Measurements from ENCODE around the gene NDOR1.

Gene NDOR1

GRCh38 chr9:137205126-137206069 lies at the start of gene NDOR1, which contains the start of gene TMEM203:
TSS of gene NDOR1 (plus strand) at chr9:137205700. CDS start at chr9:137205778, 78 bp downstream.
TSS of gene TMEM203 (minus strand) at chr9:137205648. CDS start at chr9:137205414, 234 bp downstream.
- DNase-seq: peak; percentile 30

- DNase-seq: peak in 1 of 2 experiments; percentile 11
Observed at GRCh38 chr9:137156567-137157375, 48.7 kb upstream of the NDOR1 start.

GRCh38 chr9:137157618-137158415 lies 47.7 kb upstream of the NDOR1 start:
- DNase-seq: no peak

GRCh38 chr9:137158625-137159024 lies 46.9 kb upstream of the NDOR1 start:
- DNase-seq: no peak

- no peak for DNase-seq
Observed at GRCh38 chr9:137159105-137160053, 46.1 kb upstream of the NDOR1 start.

- DNase-seq: no peak
Observed at GRCh38 chr9:137160054-137160425, 45.5 kb upstream of the NDOR1 start.

GRCh38 chr9:137160716-137161557 lies 44.6 kb upstream of the NDOR1 start:
- no peak for DNase-seq

- DNase-seq: no peak
Observed at GRCh38 chr9:137161558-137162486, 43.7 kb upstream of the NDOR1 start.

GRCh38 chr9:137162505-137163364 lies 42.8 kb upstream of the NDOR1 start:
- no peak for DNase-seq

GRCh38 chr9:137163365-137163715 lies 42.2 kb upstream of the NDOR1 start:
- no peak for DNase-seq

- DNase-seq: no peak
Observed at GRCh38 chr9:137163805-137164204, 41.7 kb upstream of the NDOR1 start.

- DNase-seq: no peak
Observed at GRCh38 chr9:137164370-137165249, 40.9 kb upstream of the NDOR1 start.

GRCh38 chr9:137165250-137165836 lies 40.2 kb upstream of the NDOR1 start:
- no peak for DNase-seq

- no peak for DNase-seq
Observed at GRCh38 chr9:137166380-137167229, 38.9 kb upstream of the NDOR1 start.

GRCh38 chr9:137167277-137167746 lies 38.2 kb upstream of the NDOR1 start:
- DNase-seq: no peak

Measured in NCI-H187 (cell line).